Measurements from ENCODE around the gene MAGI1. TPM values are rescaled to one million over a fixed set of nuclear protein-coding genes. Genes with fewer than 3 reads are reported as not detected.

MAGI1 gene
- polyA plus RNA-seq, 1 of the 3 experiments (the other 2 are of a cell fraction): 10.3 TPM

- TF ChIP-seq IRF3 (IDR thresholded peaks at IDR 0.05; ENCODE audit: low read depth, low read length): no peak
- peak; percentile 29; the same call in 1 of the 2 replicates for TF ChIP-seq JUND (IDR thresholded peaks at IDR 0.05)
- TF ChIP-seq RXRA (IDR thresholded peaks at IDR 0.05; ENCODE audit: borderline replicate concordance, low read depth): no peak; the same call in 1 of the 2 replicates
- TF ChIP-seq GATA2 (CRISPR knock-in tag; IDR thresholded peaks at IDR 0.05): no peak
- no peak for TF ChIP-seq FOXJ3 (CRISPR knock-in tag; IDR thresholded peaks at IDR 0.05)
- TF ChIP-seq, protein P1, sequence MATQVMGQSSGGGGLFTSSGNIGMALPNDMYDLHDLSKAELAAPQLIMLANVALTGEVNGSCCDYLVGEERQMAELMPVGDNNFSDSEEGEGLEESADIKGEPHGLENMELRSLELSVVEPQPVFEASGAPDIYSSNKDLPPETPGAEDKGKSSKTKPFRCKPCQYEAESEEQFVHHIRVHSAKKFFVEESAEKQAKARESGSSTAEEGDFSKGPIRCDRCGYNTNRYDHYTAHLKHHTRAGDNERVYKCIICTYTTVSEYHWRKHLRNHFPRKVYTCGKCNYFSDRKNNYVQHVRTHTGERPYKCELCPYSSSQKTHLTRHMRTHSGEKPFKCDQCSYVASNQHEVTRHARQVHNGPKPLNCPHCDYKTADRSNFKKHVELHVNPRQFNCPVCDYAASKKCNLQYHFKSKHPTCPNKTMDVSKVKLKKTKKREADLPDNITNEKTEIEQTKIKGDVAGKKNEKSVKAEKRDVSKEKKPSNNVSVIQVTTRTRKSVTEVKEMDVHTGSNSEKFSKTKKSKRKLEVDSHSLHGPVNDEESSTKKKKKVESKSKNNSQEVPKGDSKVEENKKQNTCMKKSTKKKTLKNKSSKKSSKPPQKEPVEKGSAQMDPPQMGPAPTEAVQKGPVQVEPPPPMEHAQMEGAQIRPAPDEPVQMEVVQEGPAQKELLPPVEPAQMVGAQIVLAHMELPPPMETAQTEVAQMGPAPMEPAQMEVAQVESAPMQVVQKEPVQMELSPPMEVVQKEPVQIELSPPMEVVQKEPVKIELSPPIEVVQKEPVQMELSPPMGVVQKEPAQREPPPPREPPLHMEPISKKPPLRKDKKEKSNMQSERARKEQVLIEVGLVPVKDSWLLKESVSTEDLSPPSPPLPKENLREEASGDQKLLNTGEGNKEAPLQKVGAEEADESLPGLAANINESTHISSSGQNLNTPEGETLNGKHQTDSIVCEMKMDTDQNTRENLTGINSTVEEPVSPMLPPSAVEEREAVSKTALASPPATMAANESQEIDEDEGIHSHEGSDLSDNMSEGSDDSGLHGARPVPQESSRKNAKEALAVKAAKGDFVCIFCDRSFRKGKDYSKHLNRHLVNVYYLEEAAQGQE (IDR thresholded peaks at IDR 0.05; ENCODE audit: low read depth, low read length): peak; percentile 38; the same call in 1 of the 2 replicates
- TF ChIP-seq, protein P2, sequence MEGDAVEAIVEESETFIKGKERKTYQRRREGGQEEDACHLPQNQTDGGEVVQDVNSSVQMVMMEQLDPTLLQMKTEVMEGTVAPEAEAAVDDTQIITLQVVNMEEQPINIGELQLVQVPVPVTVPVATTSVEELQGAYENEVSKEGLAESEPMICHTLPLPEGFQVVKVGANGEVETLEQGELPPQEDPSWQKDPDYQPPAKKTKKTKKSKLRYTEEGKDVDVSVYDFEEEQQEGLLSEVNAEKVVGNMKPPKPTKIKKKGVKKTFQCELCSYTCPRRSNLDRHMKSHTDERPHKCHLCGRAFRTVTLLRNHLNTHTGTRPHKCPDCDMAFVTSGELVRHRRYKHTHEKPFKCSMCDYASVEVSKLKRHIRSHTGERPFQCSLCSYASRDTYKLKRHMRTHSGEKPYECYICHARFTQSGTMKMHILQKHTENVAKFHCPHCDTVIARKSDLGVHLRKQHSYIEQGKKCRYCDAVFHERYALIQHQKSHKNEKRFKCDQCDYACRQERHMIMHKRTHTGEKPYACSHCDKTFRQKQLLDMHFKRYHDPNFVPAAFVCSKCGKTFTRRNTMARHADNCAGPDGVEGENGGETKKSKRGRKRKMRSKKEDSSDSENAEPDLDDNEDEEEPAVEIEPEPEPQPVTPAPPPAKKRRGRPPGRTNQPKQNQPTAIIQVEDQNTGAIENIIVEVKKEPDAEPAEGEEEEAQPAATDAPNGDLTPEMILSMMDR (IDR thresholded peaks at IDR 0.05): peak; percentile 28; the same call in 1 of the 2 replicates
- TF ChIP-seq ELF1 (IDR thresholded peaks at IDR 0.05): 0 out of 2 replicates have a peak, but pooled peaks have one; percentile 31
- TF ChIP-seq, protein P3, sequence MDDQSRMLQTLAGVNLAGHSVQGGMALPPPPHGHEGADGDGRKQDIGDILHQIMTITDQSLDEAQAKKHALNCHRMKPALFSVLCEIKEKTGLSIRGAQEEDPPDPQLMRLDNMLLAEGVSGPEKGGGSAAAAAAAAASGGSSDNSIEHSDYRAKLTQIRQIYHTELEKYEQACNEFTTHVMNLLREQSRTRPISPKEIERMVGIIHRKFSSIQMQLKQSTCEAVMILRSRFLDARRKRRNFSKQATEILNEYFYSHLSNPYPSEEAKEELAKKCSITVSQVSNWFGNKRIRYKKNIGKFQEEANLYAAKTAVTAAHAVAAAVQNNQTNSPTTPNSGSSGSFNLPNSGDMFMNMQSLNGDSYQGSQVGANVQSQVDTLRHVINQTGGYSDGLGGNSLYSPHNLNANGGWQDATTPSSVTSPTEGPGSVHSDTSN (IDR thresholded peaks at IDR 0.05): peak; percentile 46; the same call in 1 of the 2 replicates
- peak; percentile 66; the same call in 1 of the 2 replicates for TF ChIP-seq FOSL2 (IDR thresholded peaks at IDR 0.05; ENCODE audit: borderline replicate concordance, low read depth)
- TF ChIP-seq TEAD4 (IDR thresholded peaks at IDR 0.05; ENCODE audit: borderline replicate concordance, insufficient read depth): no peak
- TF ChIP-seq CHD2 (IDR thresholded peaks at IDR 0.05; ENCODE audit: low read length, partially characterized antibody): no peak
- TF ChIP-seq, protein P4, sequence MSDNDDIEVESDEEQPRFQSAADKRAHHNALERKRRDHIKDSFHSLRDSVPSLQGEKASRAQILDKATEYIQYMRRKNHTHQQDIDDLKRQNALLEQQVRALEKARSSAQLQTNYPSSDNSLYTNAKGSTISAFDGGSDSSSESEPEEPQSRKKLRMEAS (IDR thresholded peaks at IDR 0.05; ENCODE audit: low read depth): peak; percentile 75; the same call in 1 of the 2 replicates
- TF ChIP-seq TCF12 (IDR thresholded peaks at IDR 0.05): peak; percentile 79
- TF ChIP-seq GABPA (IDR thresholded peaks at IDR 0.05; ENCODE audit: low read depth): no peak
- TF ChIP-seq SIN3A (IDR thresholded peaks at IDR 0.05; ENCODE audit: borderline replicate concordance, low read depth, low read length): peak; percentile 30; the same call in 1 of the 2 replicates
- no peak for TF ChIP-seq MEF2A (IDR thresholded peaks at IDR 0.05; ENCODE audit: borderline replicate concordance, low read depth)
- peak; percentile 83 for TF ChIP-seq NFIC (IDR thresholded peaks at IDR 0.05; ENCODE audit: borderline replicate concordance)
- no peak for TF ChIP-seq YY1 (IDR thresholded peaks at IDR 0.05; ENCODE audit: low read depth)
- TF ChIP-seq POLR2AphosphoS5 (IDR thresholded peaks at IDR 0.05; ENCODE audit: low read depth, low read length): no peak
- 42% methylated on average over 5 of the region's 7 CpGs for WGBS (ENCODE audit: low lambda C conversion rate)
- no peaks in the 10 kb centered on the region for H3K27me3 ChIP-seq (ENCODE audit: insufficient read depth)
- peak overlapping the region in 1 of 2 experiments; percentile 58; a peak in 2 of 4 replicates for H3K27ac ChIP-seq (ENCODE audit: low read depth in 2 of 2, low read length in 1 of 2)
- no peak for DNase-seq
- H2AFZ ChIP-seq (ENCODE audit: low read depth): no peak overlapping the region
- no peaks in the 10 kb centered on the region for H3K9me2 ChIP-seq
- H3K4me3 ChIP-seq (ENCODE audit: low read depth in 2 of 2, low read length in 1 of 2): no peak overlapping the region
- peaks cover 11% of the 10 kb centered on the region for H3F3A ChIP-seq (replicated peaks; ENCODE audit: insufficient read depth)
- H4K20me1 ChIP-seq (ENCODE audit: insufficient read depth): 0 out of 2 replicates have a peak, but pooled peaks cover 3% of the 10 kb centered on the region
- no peaks in the 10 kb centered on the region for H3K9me3 ChIP-seq
- H3K4me2 ChIP-seq: peak overlapping the region; percentile 16; the same call in 1 of the 2 replicates
- POLR2A ChIA-PET: no interaction called here
- H3K36me3 ChIP-seq (replicated peaks in 1 of 2; ENCODE audit: control insufficient read depth in 1 of 2, insufficient read depth in 2 of 2, low read length in 1 of 2): no peaks in the 10 kb centered on the region
- CTCF ChIA-PET: interaction anchor here (0.7 to 1.5 kb wide), 3 partner anchors 9 to 51 kb away, joined by 3 read pairs; no protein-coding TSS in a partner anchor
- no peak overlapping the region for H3K9ac ChIP-seq
- H3K79me2 ChIP-seq (ENCODE audit: insufficient read depth): no peaks in the 10 kb centered on the region; the same call in 1 of the 2 replicates
- H3K4me1 ChIP-seq (ENCODE audit: control insufficient read depth in 1 of 2, insufficient read depth in 2 of 2, low read depth in 1 of 2, low read length in 1 of 2): peaks cover 5 to 6% of the 10 kb centered on the region in 2 experiments; a peak in 3 of 4 replicates
These were observed 636.1 kb downstream of the MAGI1 start for GRCh38 chr3:65402597-65402996.

Data from SK-N-SH (cell line).